GM23248 (cell line): Measurements from ENCODE around the gene TCEAL5.
"Not testable (repeated sequence)": the region's sequence is repeated elsewhere in the genome, so short reads cannot be mapped to it uniquely, and the experiment has no call there.

Source experiments
- EZH2 ChIP-seq: fragments of 200-600 bp; sonication (generic); IDR thresholded peaks from 2 replicates; pipeline ENCODE4 v1.6.1; 2018; ENCODE audit warnings: antibody characterized with exemption, mild to moderate bottlenecking; ENCODE audit not compliant: insufficient read depth, poor library complexity, severe bottlenecking
- EZH2phosphoT487 ChIP-seq: fragments of 200-600 bp; sonication (generic); IDR thresholded peaks from 2 replicates; pipeline ENCODE4 v1.6.1; 2018; ENCODE audit warnings: antibody characterized with exemption, moderate library complexity, mild to moderate bottlenecking, low read depth; ENCODE audit not compliant: insufficient read depth

- TF ChIP-seq EZH2, EZH2phosphoT487: not testable (repeated sequence)
Measured at GRCh38 chrX:103305666-103306065, 29.1 kb upstream of the TCEAL5 start.
